SU-DHL-6 (cell line): ENCODE results near the gene GALNT9.

ENCODE experiments used
- H2AFZ ChIP-seq: fragments of 200-600 bp; sonication (generic); 2 replicates; pipeline ENCODE4 v1.6.1; 2014; ENCODE audit warnings: low read depth, mild to moderate bottlenecking, moderate library complexity, mixed read lengths, antibody characterized with exemption, low read length; ENCODE audit not compliant: severe bottlenecking
- H3F3A ChIP-seq: fragments of 200-600 bp; shearing (Covaris generic); 2 replicates; pipeline ENCODE4 v1.6.0; 2016; ENCODE audit warnings: antibody characterized with exemption, mild to moderate bottlenecking; ENCODE audit not compliant: insufficient read depth
- H3K27ac ChIP-seq: fragments of 200-600 bp; sonication (generic); 2 replicates; pipeline ENCODE4 v1.5.1; 2016; ENCODE audit warnings: low read depth, mild to moderate bottlenecking, low read length, moderate library complexity, mixed read lengths
- H3K27me3 ChIP-seq: fragments of 200-600 bp; sonication (generic), shearing (Covaris generic); 2 replicates; pipeline ENCODE4 v1.6.0; 2014; ENCODE audit warnings: mild to moderate bottlenecking, low read length
- H3K36me3 ChIP-seq: fragments of 200-600 bp; sonication (generic); 2 replicates; pipeline ENCODE4 v1.6.1; 2014; ENCODE audit warnings: mild to moderate bottlenecking, low read length, mixed read lengths
- H3K4me2 ChIP-seq: fragments of 300-600, 200-600 bp; shearing (Covaris generic), sonication (generic); 2 replicates; pipeline ENCODE4 v1.6.0; 2014; ENCODE audit warnings: low read length, low read depth, mild to moderate bottlenecking; ENCODE audit not compliant: poor library complexity, severe bottlenecking
- H3K4me3 ChIP-seq: fragments of 200-600 bp; sonication (generic); 2 replicates; pipeline ENCODE4 v1.5.1; 2014; ENCODE audit warnings: antibody characterized with exemption, low read length, mild to moderate bottlenecking, mixed read lengths; ENCODE audit not compliant: insufficient read depth, poor library complexity, severe bottlenecking
- H3K79me2 ChIP-seq: fragments of 200-600 bp; sonication (generic); 2 replicates; pipeline ENCODE4 v1.6.1; 2014; ENCODE audit warnings: mild to moderate bottlenecking, low read length, moderate library complexity; ENCODE audit not compliant: insufficient read depth
- H3K9ac ChIP-seq: fragments of 200-600 bp; sonication (generic); 2 replicates; pipeline ENCODE4 v1.7.0; 2014; ENCODE audit warnings: mild to moderate bottlenecking, low read length
- H3K9me2 ChIP-seq: fragments of 200-600 bp; sonication (generic); replicated peaks from 2 replicates; pipeline ENCODE4 v1.6.1; 2014; ENCODE audit warnings: low read length; ENCODE audit not compliant: insufficient read depth
- H3K9me3 ChIP-seq: fragments of 200-600 bp; sonication (generic); 2 replicates; pipeline ENCODE4 v1.6.1; 2014; ENCODE audit warnings: low read length, mixed read lengths; ENCODE audit not compliant: insufficient read depth
- H4K20me1 ChIP-seq: fragments of 200-600 bp; sonication (generic); 2 replicates; pipeline ENCODE4 v1.6.1; 2014; ENCODE audit warnings: low read depth, mild to moderate bottlenecking, antibody characterized with exemption, low read length, moderate library complexity, mixed read lengths
- EZH2phosphoT487 ChIP-seq: fragments of 200-600 bp; sonication (generic), shearing (Covaris generic); conservative IDR thresholded peaks from 2 replicates; pipeline ENCODE4 v1.6.1; 2018; ENCODE audit warnings: mild to moderate bottlenecking, antibody characterized with exemption, low read length, moderate library complexity, mixed read lengths
- TF ChIP-seq, protein P1 (sequence below): fragments of 200-600 bp; sonication (generic); IDR thresholded peaks from one replicate; pipeline ENCODE4 v1.5.1; 2017; ENCODE audit warnings: antibody characterized with exemption, mild to moderate bottlenecking, low read length, moderate library complexity; ENCODE audit not compliant: insufficient read depth, poor library complexity, severe bottlenecking

The GALNT9 gene

DNA sequence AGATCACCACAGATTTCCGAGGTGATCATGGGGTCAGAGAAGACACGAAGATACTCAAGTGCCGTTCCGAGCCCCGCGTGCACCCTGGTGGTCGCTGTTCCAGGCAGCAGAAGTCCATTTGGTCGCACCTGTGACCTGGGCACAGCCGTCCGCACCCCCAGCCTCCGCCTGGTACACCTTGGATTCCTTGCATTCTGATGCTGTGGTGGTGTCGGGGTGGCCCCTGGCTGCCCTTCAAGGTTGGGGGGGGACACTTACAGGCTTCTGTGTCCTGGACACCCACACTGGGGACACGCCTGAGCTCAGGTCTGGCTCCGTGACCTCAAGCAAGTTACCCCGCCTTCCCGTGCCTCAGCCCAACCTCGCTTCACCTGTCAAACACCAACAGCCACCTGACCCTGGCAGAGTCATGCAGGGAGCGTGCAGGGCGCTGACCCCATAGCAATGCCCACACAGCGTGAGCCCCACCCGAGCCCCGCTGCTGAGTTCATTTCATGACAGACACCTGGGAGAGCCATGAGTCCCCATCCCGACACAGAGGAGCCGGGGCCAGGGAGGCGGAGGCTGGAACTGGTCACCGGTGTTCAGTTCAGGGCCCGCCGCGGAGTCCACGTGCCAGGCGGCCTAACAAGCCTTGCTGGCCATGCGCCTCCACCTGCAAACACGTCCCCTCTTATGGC is 17.9 kb upstream of the GALNT9 start:
- H3K27me3 ChIP-seq = no peaks in the 10 kb centered on the region
- no peaks in the 10 kb centered on the region for H3F3A ChIP-seq
- TF ChIP-seq, protein P1, sequence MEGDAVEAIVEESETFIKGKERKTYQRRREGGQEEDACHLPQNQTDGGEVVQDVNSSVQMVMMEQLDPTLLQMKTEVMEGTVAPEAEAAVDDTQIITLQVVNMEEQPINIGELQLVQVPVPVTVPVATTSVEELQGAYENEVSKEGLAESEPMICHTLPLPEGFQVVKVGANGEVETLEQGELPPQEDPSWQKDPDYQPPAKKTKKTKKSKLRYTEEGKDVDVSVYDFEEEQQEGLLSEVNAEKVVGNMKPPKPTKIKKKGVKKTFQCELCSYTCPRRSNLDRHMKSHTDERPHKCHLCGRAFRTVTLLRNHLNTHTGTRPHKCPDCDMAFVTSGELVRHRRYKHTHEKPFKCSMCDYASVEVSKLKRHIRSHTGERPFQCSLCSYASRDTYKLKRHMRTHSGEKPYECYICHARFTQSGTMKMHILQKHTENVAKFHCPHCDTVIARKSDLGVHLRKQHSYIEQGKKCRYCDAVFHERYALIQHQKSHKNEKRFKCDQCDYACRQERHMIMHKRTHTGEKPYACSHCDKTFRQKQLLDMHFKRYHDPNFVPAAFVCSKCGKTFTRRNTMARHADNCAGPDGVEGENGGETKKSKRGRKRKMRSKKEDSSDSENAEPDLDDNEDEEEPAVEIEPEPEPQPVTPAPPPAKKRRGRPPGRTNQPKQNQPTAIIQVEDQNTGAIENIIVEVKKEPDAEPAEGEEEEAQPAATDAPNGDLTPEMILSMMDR = no peak
- no peak for TF ChIP-seq EZH2phosphoT487
- no peaks in the 10 kb centered on the region for H3K9me2 ChIP-seq
- H3K79me2 ChIP-seq = no peaks in the 10 kb centered on the region
- no peaks in the 10 kb centered on the region for H3K36me3 ChIP-seq
- no peak overlapping the region for H3K27ac ChIP-seq
- no peak overlapping the region for H3K4me2 ChIP-seq
- no peaks in the 10 kb centered on the region for H4K20me1 ChIP-seq
- H3K9me3 ChIP-seq = no peaks in the 10 kb centered on the region
- H3K9ac ChIP-seq = no peak overlapping the region
- H2AFZ ChIP-seq = no peak overlapping the region
- H3K4me3 ChIP-seq = no peak overlapping the region

DNA sequence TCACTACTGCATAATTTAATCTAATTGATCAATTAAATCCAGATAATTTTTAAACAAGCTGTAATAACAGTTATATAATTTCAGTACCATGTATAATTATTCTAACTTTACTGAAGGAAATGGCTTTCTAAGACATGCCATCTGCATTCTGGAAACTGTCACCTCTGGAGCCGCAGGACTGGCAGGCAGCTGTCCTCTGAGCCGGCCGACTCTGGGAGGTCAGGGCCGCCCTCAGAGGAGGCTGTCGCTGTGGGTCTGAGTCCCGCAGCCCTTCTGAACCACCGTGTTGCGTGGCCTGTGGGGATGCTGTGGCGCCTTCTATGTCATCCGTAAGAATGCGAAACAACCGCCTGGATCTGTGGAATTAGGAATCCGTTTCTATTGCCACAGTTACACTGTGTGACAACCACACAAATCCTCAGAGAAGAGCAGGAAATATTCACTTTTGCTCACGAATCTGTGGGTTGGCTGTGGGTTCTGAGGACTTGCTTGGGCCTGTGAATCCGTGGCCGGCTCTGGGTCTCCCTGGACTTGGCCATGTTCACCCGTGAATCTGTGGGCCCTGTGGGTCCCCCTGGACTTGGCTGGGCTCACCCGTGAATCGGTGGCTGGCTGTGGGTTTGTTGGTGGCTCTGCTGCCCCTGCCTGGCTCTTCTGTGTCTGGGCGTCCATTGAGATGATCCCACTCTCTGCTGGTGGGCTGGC is 17.2 kb upstream of the GALNT9 start:
- H3K4me2 ChIP-seq = no peak overlapping the region
- no peak overlapping the region for H2AFZ ChIP-seq
- H3K4me3 ChIP-seq = no peak overlapping the region
- TF ChIP-seq EZH2phosphoT487 = no peak
- TF ChIP-seq, protein P1 = no peak
- no peak overlapping the region for H3K27ac ChIP-seq
- H4K20me1 ChIP-seq = no peaks in the 10 kb centered on the region
- H3K9me2 ChIP-seq = no peaks in the 10 kb centered on the region
- no peaks in the 10 kb centered on the region for H3K9me3 ChIP-seq
- H3F3A ChIP-seq = no peaks in the 10 kb centered on the region
- no peaks in the 10 kb centered on the region for H3K79me2 ChIP-seq
- no peak overlapping the region for H3K9ac ChIP-seq
- no peaks in the 10 kb centered on the region for H3K27me3 ChIP-seq
- no peaks in the 10 kb centered on the region for H3K36me3 ChIP-seq

DNA sequence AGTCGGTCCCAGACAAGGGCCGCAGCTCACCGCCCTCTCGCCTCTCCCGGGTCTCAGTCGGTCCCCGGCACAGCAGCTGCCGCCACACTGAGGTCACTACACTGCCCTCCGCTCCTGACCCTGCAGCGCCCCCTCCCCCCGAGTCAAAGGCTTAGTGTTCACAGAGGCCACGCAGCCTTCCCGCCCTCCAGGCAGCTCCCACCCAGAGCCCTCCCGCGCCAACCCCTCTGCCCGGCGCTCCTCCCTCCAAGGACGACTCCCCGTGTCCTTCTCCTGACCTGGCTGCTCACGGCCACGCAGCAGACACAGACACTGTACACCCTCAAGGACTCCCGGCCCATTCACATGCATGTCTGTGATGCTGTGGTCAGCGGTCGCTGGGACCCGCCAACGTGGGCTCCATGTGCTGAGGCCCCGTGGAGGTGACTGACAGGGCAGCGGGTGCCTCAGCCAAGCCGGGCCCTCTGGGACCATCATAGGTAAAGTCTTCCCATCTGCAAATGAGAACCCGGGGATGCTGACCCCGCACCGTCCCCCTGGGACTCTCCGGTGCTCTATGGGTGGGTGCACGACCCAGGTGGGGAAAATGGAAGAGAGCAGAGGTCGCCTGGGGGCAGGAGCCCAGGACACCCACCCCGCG is 16.3 kb upstream of the GALNT9 start:
- no peak overlapping the region for H3K4me3 ChIP-seq
- no peaks in the 10 kb centered on the region for H3K79me2 ChIP-seq
- H3K27ac ChIP-seq = no peak overlapping the region
- H3K36me3 ChIP-seq = no peaks in the 10 kb centered on the region
- H4K20me1 ChIP-seq = no peaks in the 10 kb centered on the region
- H3K9me3 ChIP-seq = no peaks in the 10 kb centered on the region
- H3K4me2 ChIP-seq = no peak overlapping the region
- no peak overlapping the region for H2AFZ ChIP-seq
- H3K27me3 ChIP-seq = no peaks in the 10 kb centered on the region
- H3F3A ChIP-seq = no peaks in the 10 kb centered on the region
- H3K9ac ChIP-seq = no peak overlapping the region
- H3K9me2 ChIP-seq = no peaks in the 10 kb centered on the region
- TF ChIP-seq EZH2phosphoT487 = no peak
- TF ChIP-seq, protein P1 = no peak
